ENCODE measurements around the gene IER2.

- TF ChIP-seq, protein P1, sequence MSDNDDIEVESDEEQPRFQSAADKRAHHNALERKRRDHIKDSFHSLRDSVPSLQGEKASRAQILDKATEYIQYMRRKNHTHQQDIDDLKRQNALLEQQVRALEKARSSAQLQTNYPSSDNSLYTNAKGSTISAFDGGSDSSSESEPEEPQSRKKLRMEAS (IDR thresholded peaks at IDR 0.05; ENCODE audit: low read depth, low read length), result no peak; the same call in 1 of the 2 replicates
- TF ChIP-seq POLR2A (IDR thresholded peaks at IDR 0.05; ENCODE audit: extremely low read depth, insufficient read length), result peak; percentile 41
- TF ChIP-seq CTCF (IDR thresholded peaks at IDR 0.05; ENCODE audit: low read depth, low read length), result no peak
- peak; percentile 43; the same call in 1 of the 2 replicates for TF ChIP-seq MYC (IDR thresholded peaks at IDR 0.05; ENCODE audit: low read depth, low read length)
Observed at GRCh38 chr19:13117772-13118423, 32.3 kb upstream of the IER2 start, which contains the start of gene NACC1.

Data from NB4 (cell line).